ENCODE results near the gene TGFBR2. TPM values are rescaled to one million over a fixed set of nuclear protein-coding genes. Genes with fewer than 3 reads are reported as not detected.

The TGFBR2 gene
- total RNA-seq, 6 donors from 2014 or later, result 82.8 to 385 (median 285) TPM

GRCh38 chr3:30604093-30604492 is 2.3 kb upstream of the TGFBR2 start:
- TF ChIP-seq EP300 (IDR thresholded peaks at IDR 0.05), result no peak
- TF ChIP-seq POLR2AphosphoS5 (IDR thresholded peaks at IDR 0.05), result peak in 1 of 2 donors; percentile 10
- no peak for TF ChIP-seq CTCF (IDR thresholded peaks at IDR 0.05)
- Histone ChIP-seq H3K27ac (peak overlapping the region; percentile 99 to 100 (median 99)), H3K4me1 (peaks cover 19 to 24% (median 22%) of the 10 kb centered on the region in 4 donors), H3K9me3 (no peaks in the 10 kb centered on the region), H3K4me3 (no peak overlapping the region), H3K36me3 (no peaks in the 10 kb centered on the region), H3K27me3 (no peaks in the 10 kb centered on the region)
- 24 to 35% methylated on average over 3 of the region's 3 CpGs for WGBS, 2 donors
- DNase-seq (no peak), ATAC-seq (ENCODE audit: low FRiP score in 2 of 2) (no peak)

- ATAC-seq (ENCODE audit: low FRiP score in 2 of 2), result no peak
Observed at GRCh38 chr3:30604558-30604957, 1.8 kb upstream of the TGFBR2 start.

GRCh38 chr3:30605005-30605404 is 1.4 kb upstream of the TGFBR2 start:
- H3K36me3 ChIP-seq, result no peaks in the 10 kb centered on the region
- H3K4me1 ChIP-seq, result peaks cover 20 to 30% (median 26%) of the 10 kb centered on the region in 4 donors
- peak overlapping the region in 1 of 4 donors; percentile 92 for H3K4me3 ChIP-seq
- ATAC-seq (ENCODE audit: low FRiP score in 2 of 2), result no peak
- no peaks in the 10 kb centered on the region for H3K9me3 ChIP-seq
- H3K27me3 ChIP-seq, result no peaks in the 10 kb centered on the region
- DNase-seq, result no peak
- TF ChIP-seq CTCF (IDR thresholded peaks at IDR 0.05), result no peak
- no peak for TF ChIP-seq POLR2A (IDR thresholded peaks at IDR 0.05)
- TF ChIP-seq EP300 (IDR thresholded peaks at IDR 0.05), result no peak
- no peak for TF ChIP-seq POLR2AphosphoS5 (IDR thresholded peaks at IDR 0.05)
- H3K27ac ChIP-seq, result peak overlapping the region; percentile 99 to 100 (median 99)
- 52 to 67% methylated on average over 4 of the region's 4 CpGs for WGBS, 2 donors

More at GRCh38 chr3:30604558-30604957, 1.8 kb upstream of the TGFBR2 start:
- Histone ChIP-seq H3K9me3 (no peaks in the 10 kb centered on the region), H3K4me1 (peaks cover 19 to 26% (median 24%) of the 10 kb centered on the region in 4 donors), H3K36me3 (no peaks in the 10 kb centered on the region), H3K27ac (peak overlapping the region; percentile 99 to 100 (median 99)), H3K4me3 (peak overlapping the region in 1 of 4 donors; percentile 92), H3K27me3 (no peaks in the 10 kb centered on the region)
- peak in 1 of 4 donors; percentile 34 for TF ChIP-seq POLR2A (IDR thresholded peaks at IDR 0.05)
- TF ChIP-seq CTCF (IDR thresholded peaks at IDR 0.05), result no peak
- TF ChIP-seq POLR2AphosphoS5 (IDR thresholded peaks at IDR 0.05), result no peak
- no peak for TF ChIP-seq EP300 (IDR thresholded peaks at IDR 0.05)
- WGBS, 2 donors, result 48 to 55% methylated on average over 5 of the region's 5 CpGs
- DNase-seq, result no peak

- Histone ChIP-seq H3K4me3 (peak overlapping the region in 3 of 4 donors; percentile 78 to 93 (median 92)), H3K9me3 (no peaks in the 10 kb centered on the region), H3K27me3 (no peaks in the 10 kb centered on the region), H3K4me1 (peaks cover 28 to 38% (median 32%) of the 10 kb centered on the region in 4 donors), H3K36me3 (no peaks in the 10 kb centered on the region), H3K27ac (peak overlapping the region; percentile 99 to 100 (median 99))
- DNase-seq (no peak), ATAC-seq (ENCODE audit: low FRiP score in 2 of 2) (no peak)
- 29 to 33% methylated on average over 10 of the region's 10 CpGs for WGBS, 2 donors
- TF ChIP-seq CTCF (IDR thresholded peaks at IDR 0.05) (no peak), POLR2AphosphoS5 (IDR thresholded peaks at IDR 0.05) (no peak), EP300 (IDR thresholded peaks at IDR 0.05) (no peak), POLR2A (IDR thresholded peaks at IDR 0.05) (no peak)
Observed at GRCh38 chr3:30605706-30606300, 598 bp upstream of the TGFBR2 start.
